Vagina (tissue), 2 donors: ENCODE data around the gene SEMA3A. TPM values are rescaled to one million over a fixed set of nuclear protein-coding genes. Genes with fewer than 3 reads are reported as not detected.

ENCODE experiments used
- DNase-seq, 2 donors: peaks; one replicate each; pipeline ENCODE4 v3.0.0-alpha.2; 2017; ENCODE audit errors: extremely low spot score in 2 of 2
- H3K27ac ChIP-seq: fragments of 200-600 bp; sonication (generic); one replicate; pipeline ENCODE4 v1.5.1; 2019
- H3K27me3 ChIP-seq: fragments of 200-600 bp; sonication (generic); one replicate; pipeline ENCODE4 v1.5.1; 2019
- H3K36me3 ChIP-seq, 2 donors: fragments of 200-600 bp; sonication (generic); one replicate each; pipeline ENCODE4 v1.5.1; 2017 to 2019
- H3K4me1 ChIP-seq: fragments of 200-600 bp; sonication (generic); one replicate; pipeline ENCODE4 v1.5.1; 2019
- H3K4me3 ChIP-seq, 2 donors: fragments of 200-600 bp; sonication (generic); 1 replicate in 1 of 2; 2 replicates in 1 of 2; pipeline ENCODE4 v1.5.1; 2016 to 2019
- H3K9me3 ChIP-seq: fragments of 200-600 bp; sonication (generic); one replicate; pipeline ENCODE4 v1.5.1; 2019
- POLR2A ChIP-seq, 2 donors: fragments of 450-650 bp; IDR thresholded peaks; one replicate each; pipeline ENCODE4 v1.6.1; 2017; ENCODE audit warnings: antibody characterized with exemption in 2 of 2, mild to moderate bottlenecking in 2 of 2, moderate library complexity in 2 of 2
- POLR2AphosphoS5 ChIP-seq, 2 donors: sonication (generic); formaldehyde crosslinking; IDR thresholded peaks; one replicate each; pipeline ENCODE4 v1.9.0; 2017; ENCODE audit warnings: antibody characterized with exemption in 2 of 2, mild to moderate bottlenecking in 2 of 2, low read depth in 1 of 2; ENCODE audit not compliant: insufficient read depth in 1 of 2
- intact Hi-C: fragments of 100-400 bp; cut with DNase I; formaldehyde crosslinking; loops from one replicate; pipeline ENCODE4 v1.15.1; 2023
- total RNA-seq: library from RNA; depleted of rRNA; stranded (reverse); fragments of >200 nt; gene quantifications from one replicate; pipeline ENCODE4 v1.2.3, GENCODE V29; 2016
- TF ChIP-seq, protein P1 (sequence below), 3 experiments: fragments of 450-650 bp in 2 of 3; fragments of 200-600 bp in 1 of 3; sonication (generic) in 1 of 3; IDR thresholded peaks; one replicate each; pipeline ENCODE4 v1.5.1; 2017 to 2019; ENCODE audit warnings: antibody characterized with exemption in 3 of 3, mild to moderate bottlenecking in 2 of 3, moderate library complexity in 2 of 3

Gene SEMA3A
- total RNA-seq, 1 donor from 2014 or later, result 3.4 TPM

DNA sequence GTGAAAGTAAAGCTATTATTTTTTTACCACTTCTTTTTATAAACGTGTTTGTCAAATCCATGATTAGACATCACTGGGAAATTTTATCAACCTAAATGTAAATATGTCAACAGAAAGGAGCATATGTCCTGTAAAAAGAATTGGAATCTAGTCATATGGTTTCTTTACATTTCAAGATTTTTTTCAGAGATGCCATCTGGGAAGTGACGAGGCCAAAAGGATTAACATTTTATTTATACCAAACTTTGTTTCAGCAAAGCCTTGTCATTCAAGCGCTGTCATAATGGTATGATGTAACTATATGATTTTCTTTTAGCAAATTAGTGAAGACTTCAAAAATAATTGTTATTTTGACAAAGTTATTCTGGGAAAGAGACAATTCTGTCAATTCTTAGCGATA lies 117.3 kb downstream of the SEMA3A start:
- H3K36me3 ChIP-seq, result no peaks in the 10 kb centered on the region
- no peak overlapping the region for H3K4me3 ChIP-seq
- H3K27me3 ChIP-seq, result no peaks in the 10 kb centered on the region
- intact Hi-C loops, result no loop called here
- H3K27ac ChIP-seq, result no peak overlapping the region
- TF ChIP-seq, protein P1, sequence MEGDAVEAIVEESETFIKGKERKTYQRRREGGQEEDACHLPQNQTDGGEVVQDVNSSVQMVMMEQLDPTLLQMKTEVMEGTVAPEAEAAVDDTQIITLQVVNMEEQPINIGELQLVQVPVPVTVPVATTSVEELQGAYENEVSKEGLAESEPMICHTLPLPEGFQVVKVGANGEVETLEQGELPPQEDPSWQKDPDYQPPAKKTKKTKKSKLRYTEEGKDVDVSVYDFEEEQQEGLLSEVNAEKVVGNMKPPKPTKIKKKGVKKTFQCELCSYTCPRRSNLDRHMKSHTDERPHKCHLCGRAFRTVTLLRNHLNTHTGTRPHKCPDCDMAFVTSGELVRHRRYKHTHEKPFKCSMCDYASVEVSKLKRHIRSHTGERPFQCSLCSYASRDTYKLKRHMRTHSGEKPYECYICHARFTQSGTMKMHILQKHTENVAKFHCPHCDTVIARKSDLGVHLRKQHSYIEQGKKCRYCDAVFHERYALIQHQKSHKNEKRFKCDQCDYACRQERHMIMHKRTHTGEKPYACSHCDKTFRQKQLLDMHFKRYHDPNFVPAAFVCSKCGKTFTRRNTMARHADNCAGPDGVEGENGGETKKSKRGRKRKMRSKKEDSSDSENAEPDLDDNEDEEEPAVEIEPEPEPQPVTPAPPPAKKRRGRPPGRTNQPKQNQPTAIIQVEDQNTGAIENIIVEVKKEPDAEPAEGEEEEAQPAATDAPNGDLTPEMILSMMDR (IDR thresholded peaks at IDR 0.05), result no peak
- no peak for TF ChIP-seq POLR2A (IDR thresholded peaks at IDR 0.05)
- no peak for TF ChIP-seq POLR2AphosphoS5 (IDR thresholded peaks at IDR 0.05; ENCODE audit: insufficient read depth in 1 of 2, low read depth in 1 of 2)
- no peaks in the 10 kb centered on the region for H3K4me1 ChIP-seq
- H3K9me3 ChIP-seq, result no peaks in the 10 kb centered on the region
- DNase-seq, result no peak

DNA sequence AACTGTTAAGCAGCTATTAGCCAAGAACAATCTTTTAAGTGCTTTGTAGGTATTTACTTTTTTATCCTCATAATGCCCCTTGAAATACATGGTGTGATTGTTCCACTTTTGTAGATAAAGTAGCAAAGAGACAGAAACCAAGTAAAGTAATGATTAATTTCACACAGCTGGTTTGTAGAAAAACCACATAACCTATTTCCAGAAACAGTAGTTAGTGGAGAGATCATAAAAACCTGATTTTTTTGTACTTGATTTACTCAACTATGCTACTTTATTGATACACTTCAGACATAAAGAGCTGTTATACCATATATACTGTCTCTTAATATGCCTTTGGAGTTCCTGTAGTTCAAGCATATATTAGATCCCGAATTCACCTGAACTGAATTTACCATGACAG lies 118.4 kb downstream of the SEMA3A start:
- no peaks in the 10 kb centered on the region for H3K4me1 ChIP-seq
- intact Hi-C loops, result no loop called here
- H3K27ac ChIP-seq, result no peak overlapping the region
- H3K27me3 ChIP-seq, result no peaks in the 10 kb centered on the region
- H3K9me3 ChIP-seq, result no peaks in the 10 kb centered on the region
- H3K36me3 ChIP-seq, result no peaks in the 10 kb centered on the region
- no peak overlapping the region for H3K4me3 ChIP-seq
- TF ChIP-seq POLR2A (IDR thresholded peaks at IDR 0.05), result no peak
- TF ChIP-seq, protein P1 (IDR thresholded peaks at IDR 0.05), result no peak
- no peak for TF ChIP-seq POLR2AphosphoS5 (IDR thresholded peaks at IDR 0.05; ENCODE audit: insufficient read depth in 1 of 2, low read depth in 1 of 2)
- no peak for DNase-seq

DNA sequence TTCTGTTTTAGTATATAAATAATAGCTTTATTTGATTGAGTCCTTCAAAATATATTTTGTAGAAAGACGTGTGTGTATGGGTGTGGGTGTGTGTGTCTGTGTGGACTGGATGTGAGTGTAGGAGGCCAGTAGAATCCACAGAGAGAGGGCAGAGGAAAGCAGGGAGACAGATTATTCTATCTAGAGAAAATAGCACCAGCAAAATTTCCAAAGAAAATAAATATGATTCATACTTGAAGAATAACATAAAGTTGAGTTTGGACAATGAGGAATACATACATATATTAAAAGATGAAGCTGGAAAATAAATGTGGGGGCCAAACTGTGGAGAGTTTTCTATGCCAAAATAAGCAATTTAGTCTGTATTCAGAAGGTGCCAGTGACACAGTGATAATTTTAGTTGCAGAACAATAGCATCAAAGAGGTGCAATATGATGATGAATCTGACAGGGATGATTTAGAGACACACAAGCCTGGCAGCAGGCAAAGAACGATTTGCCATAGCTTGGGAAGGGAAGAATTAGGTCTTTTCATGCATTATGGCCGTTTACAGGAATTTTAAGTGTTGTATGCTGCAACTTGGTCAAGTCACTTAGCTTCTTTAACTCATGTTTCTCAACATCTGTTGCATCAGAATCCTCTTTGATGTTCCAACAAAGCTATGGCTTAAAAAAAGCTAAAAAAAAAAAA lies 121.3 kb downstream of the SEMA3A start:
- Histone ChIP-seq H3K36me3 (no peaks in the 10 kb centered on the region), H3K4me1 (no peaks in the 10 kb centered on the region), H3K4me3 (no peak overlapping the region), H3K9me3 (no peaks in the 10 kb centered on the region), H3K27me3 (no peaks in the 10 kb centered on the region), H3K27ac (no peak overlapping the region)
- TF ChIP-seq, protein P1 (IDR thresholded peaks at IDR 0.05), result no peak
- no peak for TF ChIP-seq POLR2AphosphoS5 (IDR thresholded peaks at IDR 0.05; ENCODE audit: insufficient read depth in 1 of 2, low read depth in 1 of 2)
- TF ChIP-seq POLR2A (IDR thresholded peaks at IDR 0.05), result no peak
- DNase-seq, result no peak
- intact Hi-C loops, result no loop called here

DNA sequence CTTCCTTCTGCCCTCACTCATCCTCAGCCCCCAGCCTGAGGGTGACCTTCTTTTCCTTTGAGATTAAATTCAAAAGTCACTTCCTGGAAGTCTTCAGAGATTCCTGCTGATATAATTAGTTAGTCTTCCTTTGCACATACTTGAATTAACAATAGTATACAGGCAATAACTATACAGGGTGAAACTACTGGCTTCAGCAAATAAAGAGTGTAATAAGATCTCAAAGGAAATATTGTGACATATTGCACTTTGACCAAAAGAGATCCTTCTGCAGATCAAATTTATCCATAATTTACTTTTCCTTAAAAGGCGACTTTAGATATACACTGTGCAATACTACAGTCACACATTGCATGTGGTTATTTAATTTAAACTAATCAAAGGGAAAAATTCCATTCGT lies 123.8 kb downstream of the SEMA3A start:
- TF ChIP-seq POLR2A (IDR thresholded peaks at IDR 0.05), result no peak
- TF ChIP-seq, protein P1 (IDR thresholded peaks at IDR 0.05), result no peak
- no peak for TF ChIP-seq POLR2AphosphoS5 (IDR thresholded peaks at IDR 0.05; ENCODE audit: insufficient read depth in 1 of 2, low read depth in 1 of 2)

DNA sequence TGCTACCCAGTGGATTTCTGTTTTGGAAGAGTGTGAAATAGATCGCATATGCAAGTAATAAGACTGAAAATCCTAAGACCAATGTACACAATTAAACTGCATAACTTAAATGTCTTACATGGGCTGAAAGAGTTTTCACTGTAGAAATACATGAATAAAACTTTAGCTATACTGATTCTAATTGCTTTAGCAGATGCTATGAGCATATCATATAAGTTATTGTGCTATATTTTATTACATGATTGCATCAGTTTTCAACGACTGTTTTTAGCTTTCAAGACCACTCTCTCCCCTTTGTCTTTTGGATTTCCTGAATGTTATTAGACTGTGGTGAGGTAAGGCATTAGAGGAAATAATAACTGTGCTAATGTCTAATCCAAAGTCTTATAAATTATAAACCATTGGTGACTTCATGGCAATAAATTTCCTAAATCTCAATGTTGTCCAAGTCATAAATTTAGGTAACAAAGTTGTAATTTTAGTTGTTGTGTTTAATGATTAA lies 124.5 kb downstream of the SEMA3A start:
- H3K4me3 ChIP-seq, result no peak overlapping the region
- no peaks in the 10 kb centered on the region for H3K27me3 ChIP-seq
- H3K9me3 ChIP-seq, result no peaks in the 10 kb centered on the region
- no peaks in the 10 kb centered on the region for H3K36me3 ChIP-seq
- intact Hi-C loops, result no loop called here
- no peak overlapping the region for H3K27ac ChIP-seq
- no peak for DNase-seq
- no peaks in the 10 kb centered on the region for H3K4me1 ChIP-seq
- no peak for TF ChIP-seq POLR2A (IDR thresholded peaks at IDR 0.05)
- TF ChIP-seq, protein P1 (IDR thresholded peaks at IDR 0.05), result no peak
- TF ChIP-seq POLR2AphosphoS5 (IDR thresholded peaks at IDR 0.05; ENCODE audit: insufficient read depth in 1 of 2, low read depth in 1 of 2), result no peak

More for the DNA sequence above, 123.8 kb downstream of the SEMA3A start:
- intact Hi-C loops, result no loop called here
- DNase-seq, result no peak
- no peak overlapping the region for H3K27ac ChIP-seq
- no peak overlapping the region for H3K4me3 ChIP-seq
- no peaks in the 10 kb centered on the region for H3K9me3 ChIP-seq
- no peaks in the 10 kb centered on the region for H3K4me1 ChIP-seq
- no peaks in the 10 kb centered on the region for H3K36me3 ChIP-seq
- H3K27me3 ChIP-seq, result no peaks in the 10 kb centered on the region
